ENCODE results near the gene COL12A1.

- TF ChIP-seq CTCF (IDR thresholded peaks at IDR 0.05; ENCODE audit: poor library complexity) (no peak), EZH2 (IDR thresholded peaks at IDR 0.05; ENCODE audit: borderline replicate concordance) (no peak)
These were observed 55.0 kb downstream of the COL12A1 start for GRCh38 chr6:75150685-75151412.
